Psoas muscle (tissue), 8 donors: ENCODE measurements around the gene CTSE. TPM values are rescaled to one million over a fixed set of nuclear protein-coding genes. Genes with fewer than 3 reads are reported as not detected.

ENCODE experiments used
- ATAC-seq, 4 donors: fragments of 200-7000 bp; cut with Tn5 transposase; one replicate each; pipeline ENCODE4 v1.9.1; 2020; ENCODE audit warnings: moderate library complexity in 3 of 4, mild to moderate bottlenecking in 2 of 4
- DNase-seq, 2 donors: peaks; one replicate each; pipeline ENCODE4 v3.0.0-alpha.2; 2020
- H3K27ac ChIP-seq: fragments of 200-600 bp; one replicate; pipeline ENCODE4 v1.8.0; 2022
- H3K27me3 ChIP-seq, 3 donors: fragments of 200-600 bp in 1 of 3; one replicate each; pipeline versions ENCODE4 v1.6.1 to v1.8.0; 2013 to 2022; ENCODE audit warnings: low read length in 2 of 3, mild to moderate bottlenecking in 2 of 3, moderate library complexity in 1 of 3; ENCODE audit not compliant: insufficient read depth in 3 of 3
- H3K36me3 ChIP-seq, 2 donors: fragments of 200-600 bp in 1 of 2; one replicate each; pipeline versions ENCODE4 v1.6.1 to v1.8.0; 2013 to 2022; ENCODE audit warnings: low read depth in 1 of 2, mild to moderate bottlenecking in 1 of 2, moderate library complexity in 1 of 2; ENCODE audit not compliant: insufficient read depth in 1 of 2
- H3K4me1 ChIP-seq: fragments of 200-600 bp; one replicate; pipeline ENCODE4 v1.8.0; 2022
- H3K4me3 ChIP-seq: fragments of 200-600 bp; one replicate; pipeline ENCODE4 v1.8.0; 2022; ENCODE audit warnings: mild to moderate bottlenecking
- H3K9me3 ChIP-seq: fragments of 200-600 bp; one replicate; pipeline ENCODE4 v1.8.0; 2022
- CTCF ChIP-seq: fragments of 200-600 bp; IDR thresholded peaks from one replicate; pipeline ENCODE4 v1.8.0; 2022; ENCODE audit warnings: antibody characterized with exemption
- WGBS, 3 donors: extraction: QIAGEN DNeasy Blood & Tissue Kit; methylation state at CpG; one replicate each; pipeline versions ENCODE4 v1.1.6 to v1.1.7; 2013; 5-methylcytosine and 5-hydroxymethylcytosine counted together
- intact Hi-C, 2 donors: fragments of 100-400 bp; cut with DNase I; formaldehyde crosslinking; loops; one replicate each; pipeline versions ENCODE4 v1.11.0 to v1.14.2; 2022
- polyA plus RNA-seq, 3 donors: library from polyadenylated mRNA; stranded (reverse); fragments of 200-250 nt; gene quantifications; one replicate each; pipeline ENCODE4 v1.2.3, GENCODE V29; 2013
- total RNA-seq, 4 donors: library from RNA; stranded (reverse); fragmentation: NEBNext Ultra II Directional in 2 of 4; extraction: Animal tissue kit (Norgen Biotek cat#: 25700) in 2 of 4; gene quantifications; one replicate each; pipeline versions ENCODE4 v1.2.1 to v1.2.4, GENCODE V29; 2021 to 2023
- donor health status: healthy with polysubstance abuse.
- donor health status: DM: no; HTN: no; CAD: no; lungs with moderate emphysema.
- donor health status: Bipolar disorder and iron deficiency.
- donor health status: healthy.
- donor health status: DM: yes; HTN: yes; CAD: no.
- donor health status: DM: no; HTN: no; CAD: no.
- donor health status: DM: no; HTN: no; CAD: no.
- donor health status: DM: yes; HTN: yes; CAD: no.

The CTSE gene
- total and polyA plus RNA-seq, 7 donors, result 0.03 to 0.22 (median 0.20) TPM; not detected in 4

DNA sequence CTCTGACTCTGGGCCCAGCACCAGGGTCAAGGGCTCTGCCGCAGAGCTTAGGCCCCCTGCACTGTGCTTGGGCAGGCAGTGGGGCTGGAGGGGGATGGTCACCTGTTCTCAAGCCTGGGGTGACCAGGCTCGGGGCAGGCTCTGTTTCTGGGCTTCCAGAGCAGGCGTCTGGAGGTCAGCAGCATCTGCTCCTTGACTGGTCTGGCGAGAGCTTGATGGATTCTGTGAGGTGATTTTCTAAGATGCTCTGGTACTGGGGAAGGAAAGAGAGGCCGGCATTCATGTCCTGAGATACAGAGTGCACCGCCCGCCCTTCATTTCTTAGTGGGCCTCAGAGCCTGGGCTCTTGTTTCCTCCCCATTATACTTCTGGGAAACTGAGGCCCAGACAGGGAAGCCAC is 45.0 kb downstream of the CTSE start:
- Histone ChIP-seq H3K4me3 (no peak overlapping the region), H3K4me1 (peaks cover 12% of the 10 kb centered on the region), H3K9me3 (no peaks in the 10 kb centered on the region), H3K36me3 (peaks cover 0 to 4% of the 10 kb centered on the region in 2 donors), H3K27me3 (no peaks in the 10 kb centered on the region), H3K27ac (no peak overlapping the region)
- intact Hi-C loops, result loop anchor here in 1 of 2 donors (5.0 to 10.0 kb wide), 3 partner anchors 171 to 384 kb away; no protein-coding TSS in a partner anchor
- no peak for TF ChIP-seq CTCF
- no peak for DNase-seq
- ATAC-seq, result no peak
- 87 to 91% (median 89%) methylated on average over 7 of the region's 7 CpGs for WGBS, 3 donors

DNA sequence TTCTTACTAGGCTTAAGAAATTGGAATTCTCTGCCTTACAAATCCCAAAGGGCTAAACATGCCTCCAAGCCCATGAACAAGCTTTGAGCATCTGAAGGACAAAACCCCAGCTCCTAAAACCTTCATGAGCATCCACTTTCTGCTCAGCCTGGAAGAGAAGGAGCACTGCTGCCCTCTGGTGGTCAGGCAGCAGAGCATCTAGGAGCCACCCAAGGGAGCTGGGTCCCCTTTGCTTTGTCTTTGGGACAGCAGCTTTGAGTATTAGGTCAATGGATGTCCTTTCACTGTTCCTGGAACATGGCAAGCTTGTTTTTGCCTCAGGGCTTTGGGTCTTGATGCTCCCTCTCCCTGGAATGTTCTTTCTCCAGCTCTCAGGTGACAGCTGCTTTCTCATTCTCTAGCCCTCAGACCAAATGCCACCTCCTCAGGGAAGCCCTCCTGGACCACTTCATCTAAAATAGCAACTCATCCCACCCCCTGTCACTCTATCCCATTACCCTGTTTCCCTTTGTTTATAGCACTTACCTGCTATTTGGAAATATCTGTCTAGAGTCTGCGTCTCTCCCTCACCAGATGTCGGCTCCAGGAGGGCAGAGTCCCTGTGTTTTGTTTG is 46.2 kb downstream of the CTSE start:
- WGBS, 3 donors, result 72 to 98% (median 95%) methylated on average over 2 of the region's 2 CpGs
- intact Hi-C loops, result loop anchor here (1.0 to 10.0 kb wide), 6 partner anchors 58 to 383 kb away; no protein-coding TSS in a partner anchor
- peak; percentile 99 for TF ChIP-seq CTCF
- Histone ChIP-seq H3K9me3 (no peaks in the 10 kb centered on the region), H3K27me3 (no peaks in the 10 kb centered on the region), H3K4me3 (no peak overlapping the region), H3K27ac (peak overlapping the region; percentile 58), H3K4me1 (peaks cover 12% of the 10 kb centered on the region), H3K36me3 (peaks cover 0 to 4% of the 10 kb centered on the region in 2 donors)
- DNase-seq (peak; percentile 65 to 88), ATAC-seq (peak; percentile 81 to 93 (median 84))

GRCh38 chr1:205976708-205977401 is 46.8 kb downstream of the CTSE start:
- intact Hi-C loops, result loop anchor here (1.0 to 10.0 kb wide), 6 partner anchors 58 to 382 kb away; no protein-coding TSS in a partner anchor
- WGBS, 3 donors, result 30 to 34% (median 33%) methylated on average over 8 of the region's 8 CpGs
- Histone ChIP-seq H3K4me1 (peaks cover 12% of the 10 kb centered on the region), H3K27ac (peak overlapping the region; percentile 58), H3K9me3 (no peaks in the 10 kb centered on the region), H3K4me3 (no peak overlapping the region), H3K36me3 (no peaks in the 10 kb centered on the region), H3K27me3 (no peaks in the 10 kb centered on the region)
- TF ChIP-seq CTCF, result no peak
- DNase-seq, result peak; percentile 33 to 79
- peak; percentile 85 to 94 (median 91) for ATAC-seq

DNA sequence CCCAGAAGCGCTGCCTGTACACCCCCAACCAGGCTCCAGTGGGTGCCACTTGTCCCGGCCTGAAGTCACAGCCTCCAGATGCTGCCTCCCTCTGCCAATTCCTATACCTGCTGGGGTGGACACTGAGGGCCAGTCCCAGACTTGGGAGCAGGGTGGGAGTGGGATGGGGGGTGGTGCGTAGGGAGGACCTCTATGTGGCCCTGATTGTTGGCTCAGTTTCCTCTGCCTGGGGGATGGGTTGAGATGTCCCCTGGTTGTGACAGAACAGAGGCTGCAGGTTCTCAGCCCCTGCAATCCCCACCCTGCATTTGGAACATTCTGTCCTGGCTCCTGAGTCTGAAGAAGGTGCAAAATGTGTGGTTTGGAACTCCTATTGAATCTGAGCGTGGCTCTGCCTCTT is 47.7 kb downstream of the CTSE start:
- WGBS, 3 donors, result 57 to 88% (median 84%) methylated on average over 4 of the region's 4 CpGs
- H3K27ac ChIP-seq, result peak overlapping the region; percentile 46
- H3K4me1 ChIP-seq, result peaks cover 12% of the 10 kb centered on the region
- H3K9me3 ChIP-seq, result no peaks in the 10 kb centered on the region
- intact Hi-C loops, result loop anchor here (2.0 to 10.0 kb wide), 4 partner anchors 169 to 381 kb away; no protein-coding TSS in a partner anchor
- no peaks in the 10 kb centered on the region for H3K27me3 ChIP-seq
- no peak overlapping the region for H3K4me3 ChIP-seq
- H3K36me3 ChIP-seq, result no peaks in the 10 kb centered on the region
- DNase-seq, result no peak
- ATAC-seq, result peak in 2 of 4 donors; percentile 3 to 24
- TF ChIP-seq CTCF, result no peak
